Thymus (tissue), 14 donors: ENCODE measurements around the gene NOL11. TPM values are rescaled to one million over a fixed set of nuclear protein-coding genes. Genes with fewer than 3 reads are reported as not detected.

Experiments
- DNase-seq, 9 donors: peaks; one replicate each; pipeline ENCODE4 v3.0.0-alpha.2; 2013; ENCODE audit warnings: low spot score in 9 of 9, low read depth in 6 of 9, missing footprints in 1 of 9
- H3K27ac ChIP-seq, 2 donors: one replicate each; pipeline ENCODE4 v1.5.1; 2013; ENCODE audit warnings: control low read depth in 1 of 2, low read depth in 1 of 2, low read length in 1 of 2, mild to moderate bottlenecking in 1 of 2, moderate library complexity in 1 of 2
- H3K27me3 ChIP-seq, 2 donors: one replicate each; pipeline ENCODE4 v1.5.1; 2013; ENCODE audit warnings: low read length in 1 of 2; ENCODE audit not compliant: control insufficient read depth in 2 of 2, insufficient read depth in 1 of 2
- H3K36me3 ChIP-seq, 2 donors: one replicate each; pipeline ENCODE4 v1.5.1; 2013; ENCODE audit warnings: low read length in 1 of 2, mild to moderate bottlenecking in 1 of 2, moderate library complexity in 1 of 2; ENCODE audit not compliant: control insufficient read depth in 2 of 2, insufficient read depth in 2 of 2
- H3K4me1 ChIP-seq, 2 donors: one replicate each; pipeline ENCODE4 v1.5.1; 2013; ENCODE audit warnings: low read length in 2 of 2; ENCODE audit not compliant: control insufficient read depth in 2 of 2, insufficient read depth in 2 of 2
- H3K4me3 ChIP-seq, 2 donors: one replicate each; pipeline ENCODE4 v1.5.1; 2013; ENCODE audit warnings: low read length in 2 of 2, control low read depth in 1 of 2, mild to moderate bottlenecking in 1 of 2
- H3K9me3 ChIP-seq, 2 donors: one replicate each; pipeline ENCODE4 v1.5.1; 2013; ENCODE audit warnings: low read length in 1 of 2, mild to moderate bottlenecking in 1 of 2; ENCODE audit not compliant: control insufficient read depth in 2 of 2, insufficient read depth in 1 of 2
- WGBS: extraction: QIAGEN DNeasy Blood & Tissue Kit; methylation state at CpG from one replicate; pipeline ENCODE4 v1.1.7; 2013; 5-methylcytosine and 5-hydroxymethylcytosine counted together
- long read RNA-seq, 10 donors: transcript quantifications; one replicate each; lab custom pipeline, GENCODE V29; 2026
- polyA plus RNA-seq: library from polyadenylated mRNA; stranded (reverse); fragments of 200-250 nt; gene quantifications from one replicate; pipeline ENCODE4 v1.2.3, GENCODE V29; 2013
- total RNA-seq: library from RNA; stranded (reverse); fragments of 120-200 nt; gene quantifications from one replicate; pipeline ENCODE4 v1.2.4, GENCODE V29; 2013
- donor health status: healthy.

The NOL11 gene
- total RNA-seq (72.4 TPM), polyA plus RNA-seq (70.9 TPM)
- long read RNA-seq, donor 1: 0 reads
- long read RNA-seq, donor 2: 0 reads
- long read RNA-seq, donor 3, transcript NOL11-201 (18 exons, 2,947 nt): major isoform, 10 of 19 reads
- long read RNA-seq, donor 3, partial matches to known transcripts: 9 of 19 reads
- long read RNA-seq, donor 3, other reads (novel, unspliced or antisense): 0 of 19 reads
- long read RNA-seq, donor 4, partial matches to known transcripts: 0 of 6 reads
- long read RNA-seq, donor 4, other reads (novel, unspliced or antisense): 0 of 6 reads
- long read RNA-seq, donor 5, transcript NOL11-201 (18 exons, 2,947 nt): major isoform, 11 of 30 reads
- long read RNA-seq, donor 5, partial matches to known transcripts: 17 of 30 reads
- long read RNA-seq, donor 5, other reads (novel, unspliced or antisense): 0 of 30 reads
- long read RNA-seq, donor 6, partial matches to known transcripts: 0 of 6 reads
- long read RNA-seq, donor 6, other reads (novel, unspliced or antisense): 0 of 6 reads
- long read RNA-seq, donor 7, transcript NOL11-201 (18 exons, 2,947 nt): major isoform, 16 of 32 reads
- long read RNA-seq, donor 7, partial matches to known transcripts: 12 of 32 reads
- long read RNA-seq, donor 7, other reads (novel, unspliced or antisense): 0 of 32 reads
- long read RNA-seq, donor 8, partial matches to known transcripts: 0 of 2 reads
- long read RNA-seq, donor 8, other reads (novel, unspliced or antisense): 0 of 2 reads
- long read RNA-seq, donor 9, transcript NOL11-201 (18 exons, 2,947 nt): major isoform, 10 of 22 reads
- long read RNA-seq, donor 9, partial matches to known transcripts: 11 of 22 reads
- long read RNA-seq, donor 9, other reads (novel, unspliced or antisense): 0 of 22 reads
- long read RNA-seq, donor 10, transcript NOL11-201 (18 exons, 2,947 nt): major isoform, 5 of 6 reads
- long read RNA-seq, donor 10, partial matches to known transcripts: 0 of 6 reads
- long read RNA-seq, donor 10, other reads (novel, unspliced or antisense): 0 of 6 reads

- WGBS: under 1% methylated on average over 49 of the region's 49 CpGs
Measured at GRCh38 chr17:67717624-67718324, at the start of gene NOL11. NOL11 (plus strand) TSS chr17:67717936; CDS start chr17:67717948, 12 bp downstream.

GRCh38 chr17:67671493-67671892 is 46.2 kb upstream of the NOL11 start:
- no peak for DNase-seq
- 95% methylated on average over 3 of the region's 3 CpGs for WGBS
- H3K27me3 ChIP-seq: no peaks in the 10 kb centered on the region
- H3K36me3 ChIP-seq: peaks cover 4 to 8% of the 10 kb centered on the region in 2 donors
- H3K9me3 ChIP-seq: no peaks in the 10 kb centered on the region
- no peaks in the 10 kb centered on the region for H3K4me1 ChIP-seq
- no peak overlapping the region for H3K4me3 ChIP-seq
- H3K27ac ChIP-seq: no peak overlapping the region

More at GRCh38 chr17:67717624-67718324, at the start of gene NOL11:
- Histone ChIP-seq H3K27ac (peak within 1 kb of the TSS; percentile 97 to 98), H3K36me3 (peaks cover 3 to 23% of the 10 kb centered on the region in 2 donors), H3K9me3 (no peaks in the 10 kb centered on the region), H3K4me1 (peaks cover 11 to 13% of the 10 kb centered on the region in 2 donors), H3K27me3 (no peaks in the 10 kb centered on the region), H3K4me3 (peak within 1 kb of the TSS; percentile 89 to 90)
- peak; percentile 96 to 100 (median 99) for DNase-seq

- Histone ChIP-seq H3K4me3 (no peak overlapping the region), H3K36me3 (peaks cover 4 to 8% of the 10 kb centered on the region in 2 donors), H3K9me3 (no peaks in the 10 kb centered on the region), H3K27ac (no peak overlapping the region), H3K27me3 (no peaks in the 10 kb centered on the region), H3K4me1 (no peaks in the 10 kb centered on the region)
- no peak for DNase-seq
- WGBS: 97% methylated on average over 10 of the region's 10 CpGs
Measured at GRCh38 chr17:67672592-67673335, 45.0 kb upstream of the NOL11 start.

- DNase-seq: no peak
- Histone ChIP-seq H3K4me1 (no peaks in the 10 kb centered on the region), H3K4me3 (no peak overlapping the region), H3K36me3 (peaks cover 0 to 5% of the 10 kb centered on the region in 2 donors), H3K27me3 (no peaks in the 10 kb centered on the region), H3K27ac (no peak overlapping the region), H3K9me3 (no peaks in the 10 kb centered on the region)
- WGBS: 95% methylated on average over 4 of the region's 4 CpGs
Measured at GRCh38 chr17:67675481-67675880, 42.3 kb upstream of the NOL11 start.

- H3K36me3 ChIP-seq: peaks cover 0 to 5% of the 10 kb centered on the region in 2 donors
Measured at GRCh38 chr17:67676305-67676704, 41.4 kb upstream of the NOL11 start.

GRCh38 chr17:67678414-67678813 is 39.3 kb upstream of the NOL11 start:
- WGBS: over 99% methylated on average over 2 of the region's 2 CpGs
- Histone ChIP-seq H3K4me3 (no peak overlapping the region), H3K4me1 (no peaks in the 10 kb centered on the region), H3K27me3 (no peaks in the 10 kb centered on the region), H3K27ac (no peak overlapping the region), H3K9me3 (no peaks in the 10 kb centered on the region), H3K36me3 (no peaks in the 10 kb centered on the region)
- no peak for DNase-seq

More at GRCh38 chr17:67676305-67676704, 41.4 kb upstream of the NOL11 start:
- no peaks in the 10 kb centered on the region for H3K9me3 ChIP-seq
- WGBS: 88% methylated on average over 4 of the region's 4 CpGs
- H3K27me3 ChIP-seq: no peaks in the 10 kb centered on the region
- H3K4me3 ChIP-seq: no peak overlapping the region
- H3K27ac ChIP-seq: no peak overlapping the region
- no peak for DNase-seq
- H3K4me1 ChIP-seq: no peaks in the 10 kb centered on the region

- over 99% methylated on average over 2 of the region's 2 CpGs for WGBS
- Histone ChIP-seq H3K4me3 (no peak overlapping the region), H3K27me3 (no peaks in the 10 kb centered on the region), H3K36me3 (no peaks in the 10 kb centered on the region), H3K9me3 (no peaks in the 10 kb centered on the region), H3K27ac (peak overlapping the region in 1 of 2 donors; percentile 26), H3K4me1 (no peaks in the 10 kb centered on the region)
- no peak for DNase-seq
Measured at GRCh38 chr17:67679225-67679624, 38.5 kb upstream of the NOL11 start.

- H3K4me1 ChIP-seq: no peaks in the 10 kb centered on the region
- WGBS: 87% methylated on average over 6 of the region's 6 CpGs
- no peaks in the 10 kb centered on the region for H3K9me3 ChIP-seq
- no peaks in the 10 kb centered on the region for H3K36me3 ChIP-seq
- no peak for DNase-seq
- H3K27me3 ChIP-seq: no peaks in the 10 kb centered on the region
- no peak overlapping the region for H3K4me3 ChIP-seq
- no peak overlapping the region for H3K27ac ChIP-seq
Measured at GRCh38 chr17:67679721-67680120, 38.0 kb upstream of the NOL11 start.
